Endothelial cell of umbilical vein (primary cell): ENCODE data around the gene HEATR1.

Source experiments
- CTCF ChIP-seq, 2 donors: IDR thresholded peaks; 1 replicate in 1 of 2; 2 replicates in 1 of 2; pipeline ENCODE4 v1.5.1; 2011; ENCODE audit warnings: low read length in 2 of 2, mild to moderate bottlenecking in 2 of 2, moderate library complexity in 2 of 2, control low read depth in 1 of 2, inconsistent platforms in 1 of 2, low read depth in 1 of 2; ENCODE audit not compliant: insufficient read depth in 1 of 2; ENCODE audit errors: extremely low read depth in 1 of 2
- EZH2 ChIP-seq: IDR thresholded peaks from 2 replicates; pipeline ENCODE4 v1.6.1; 2012; ENCODE audit warnings: borderline replicate concordance, low read depth, mild to moderate bottlenecking, moderate library complexity, low read length, inconsistent platforms; ENCODE audit not compliant: severe bottlenecking
- FOS ChIP-seq: IDR thresholded peaks from 2 replicates; pipeline ENCODE4 v1.6.1; 2011; ENCODE audit warnings: mild to moderate bottlenecking, low read length, moderate library complexity, borderline replicate concordance; ENCODE audit not compliant: insufficient read depth
- GATA2 ChIP-seq: IDR thresholded peaks from 2 replicates; pipeline ENCODE4 v1.7.0; 2011; ENCODE audit warnings: low read depth, mild to moderate bottlenecking, moderate library complexity, mixed read lengths, low read length; ENCODE audit not compliant: insufficient read length, insufficient read depth
- JUN ChIP-seq: IDR thresholded peaks from 2 replicates; pipeline ENCODE4 v1.6.1; 2011; ENCODE audit warnings: borderline replicate concordance, low read depth; ENCODE audit not compliant: insufficient read length, insufficient read depth
- MYC ChIP-seq: IDR thresholded peaks from one replicate; pipeline ENCODE4 v1.6.1; 2011; ENCODE audit warnings: mild to moderate bottlenecking, low read depth, low read length
- POLR2A ChIP-seq: IDR thresholded peaks from 2 replicates; pipeline ENCODE4 v1.6.1; 2012; ENCODE audit warnings: low read depth, mild to moderate bottlenecking, control low read depth, low read length
- POLR2AphosphoS5 ChIP-seq: IDR thresholded peaks from 2 replicates; pipeline ENCODE4 v1.6.1; 2012; ENCODE audit warnings: low read depth, mild to moderate bottlenecking, control low read depth, low read length, moderate library complexity; ENCODE audit not compliant: insufficient read depth
- TF ChIP-seq, protein P1 (sequence below): IDR thresholded peaks from 2 replicates; pipeline ENCODE4 v1.6.1; 2011; ENCODE audit not compliant: insufficient read depth, insufficient read length

DNA sequence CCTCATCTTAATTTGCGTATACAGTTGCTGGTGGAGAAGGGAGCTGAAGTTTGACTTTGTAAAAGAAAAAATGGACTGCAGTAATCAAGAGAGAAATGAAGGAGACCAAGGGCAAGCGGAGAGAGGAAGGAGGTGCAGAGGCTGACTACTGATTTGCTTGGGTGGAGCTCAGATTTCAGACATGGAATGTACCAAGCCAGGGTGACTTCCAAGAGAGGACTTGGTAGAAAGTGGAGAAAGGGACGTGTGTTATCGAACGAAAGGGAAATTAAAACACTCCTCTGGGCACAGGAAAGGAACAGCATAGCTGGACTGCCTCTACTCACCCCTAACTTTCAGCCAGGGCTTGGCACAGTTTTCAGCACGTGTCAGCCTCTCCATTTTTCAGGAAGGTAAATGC, 15.1 kb upstream of the HEATR1 start:
- TF ChIP-seq, protein P1, sequence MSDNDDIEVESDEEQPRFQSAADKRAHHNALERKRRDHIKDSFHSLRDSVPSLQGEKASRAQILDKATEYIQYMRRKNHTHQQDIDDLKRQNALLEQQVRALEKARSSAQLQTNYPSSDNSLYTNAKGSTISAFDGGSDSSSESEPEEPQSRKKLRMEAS = no peak
- no peak for TF ChIP-seq CTCF (IDR thresholded peaks at IDR 0.05; ENCODE audit: extremely low read depth in 1 of 2, insufficient read depth in 1 of 2, low read depth in 1 of 2, low read length in 2 of 2)
- no peak for TF ChIP-seq POLR2A
- no peak for TF ChIP-seq GATA2
- no peak for TF ChIP-seq JUN
- no peak for TF ChIP-seq POLR2AphosphoS5
- TF ChIP-seq FOS = no peak
- no peak for TF ChIP-seq EZH2
- TF ChIP-seq MYC = no peak
